ENCODE measurements around the gene LSP1.

Gene LSP1

GRCh38 chr11:1893581-1894359 is 40.9 kb downstream of the LSP1 start:
- DNase-seq: no peak

GRCh38 chr11:1894759-1895158 is 41.9 kb downstream of the LSP1 start:
- no peak for DNase-seq

GRCh38 chr11:1896468-1896867 is 43.6 kb downstream of the LSP1 start:
- DNase-seq: no peak

GRCh38 chr11:1896923-1897322 is 44.0 kb downstream of the LSP1 start:
- DNase-seq: no peak

- DNase-seq: no peak
Observed at GRCh38 chr11:1899090-1899489, 46.2 kb downstream of the LSP1 start.

- DNase-seq: no peak
Observed at GRCh38 chr11:1899686-1900085, 46.8 kb downstream of the LSP1 start.

GRCh38 chr11:1906181-1906580 is 53.3 kb downstream of the LSP1 start:
- no peak for DNase-seq

- no peak for DNase-seq
Observed at GRCh38 chr11:1906611-1907423, 53.9 kb downstream of the LSP1 start.

GRCh38 chr11:1908618-1909017 is 55.7 kb downstream of the LSP1 start:
- DNase-seq: no peak

GRCh38 chr11:1909524-1909923 is 56.6 kb downstream of the LSP1 start:
- DNase-seq: no peak

- no peak for DNase-seq
Observed at GRCh38 chr11:1912289-1912878, 59.5 kb downstream of the LSP1 start.

GRCh38 chr11:1913271-1914060 is 60.6 kb downstream of the LSP1 start:
- DNase-seq: no peak

- no peak for DNase-seq
Observed at GRCh38 chr11:1915795-1916131, 62.9 kb downstream of the LSP1 start.

GRCh38 chr11:1916132-1916985 is 63.5 kb downstream of the LSP1 start:
- peak; percentile 16 to 26 for DNase-seq

GRCh38 chr11:1916986-1917522 is 64.2 kb downstream of the LSP1 start:
- no peak for DNase-seq

GRCh38 chr11:1917523-1918435 is 64.9 kb downstream of the LSP1 start:
- no peak for DNase-seq

GRCh38 chr11:1918436-1919315 is 65.8 kb downstream of the LSP1 start:
- DNase-seq: peak in 1 of 2 experiments; percentile 27

- no peak for DNase-seq
Observed at GRCh38 chr11:1919391-1920127, 66.7 kb downstream of the LSP1 start, which contains the start of gene TNNT3. TNNT3 (plus strand) TSS chr11:1919703; CDS start chr11:1922875, 3,172 bp downstream.

Measured in activated CD4-positive, alpha-beta T cell treated with anti-CD3 and anti-CD28 coated beads, Interleukin-2, amount 50 U/mL, for 48 hours (primary cell).